GM21737 (cell line): ENCODE data around the gene APLP2.
A peak's percentile ranks its signal among the peaks of the same experiment; 100 is the strongest.

Experiments used
- ATAC-seq: cut with Tn5 transposase; IDR thresholded peaks from one replicate; pipeline ENCODE4 v1.9.1; 2021; ENCODE audit warnings: mild to moderate bottlenecking, moderate library complexity; ENCODE audit not compliant: unreplicated experiment

Gene APLP2

GRCh38 chr11:130114281-130114680 lies 44.6 kb downstream of the APLP2 start:
- no peak for ATAC-seq

GRCh38 chr11:130114726-130115125 lies 45.0 kb downstream of the APLP2 start:
- ATAC-seq, result no peak

DNA sequence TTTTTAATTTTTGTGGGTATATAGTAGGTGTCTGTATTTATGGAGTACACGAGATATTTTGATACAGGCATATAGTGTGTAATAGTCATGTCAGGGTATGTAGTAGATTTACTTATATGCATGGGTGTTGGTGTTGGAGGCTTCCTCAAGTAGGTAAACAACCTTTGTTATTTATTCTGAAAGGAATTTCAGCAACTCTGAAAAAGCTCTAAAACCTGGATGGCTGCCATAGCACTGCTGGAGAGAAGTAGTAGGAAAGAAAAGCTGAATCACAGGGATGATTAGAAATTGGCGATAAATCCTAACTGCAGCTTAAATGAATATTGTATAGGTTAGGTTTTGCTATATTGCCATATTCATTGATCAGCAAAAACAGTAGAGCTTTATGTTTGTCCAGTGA lies 45.5 kb downstream of the APLP2 start:
- ATAC-seq, result no peak

DNA sequence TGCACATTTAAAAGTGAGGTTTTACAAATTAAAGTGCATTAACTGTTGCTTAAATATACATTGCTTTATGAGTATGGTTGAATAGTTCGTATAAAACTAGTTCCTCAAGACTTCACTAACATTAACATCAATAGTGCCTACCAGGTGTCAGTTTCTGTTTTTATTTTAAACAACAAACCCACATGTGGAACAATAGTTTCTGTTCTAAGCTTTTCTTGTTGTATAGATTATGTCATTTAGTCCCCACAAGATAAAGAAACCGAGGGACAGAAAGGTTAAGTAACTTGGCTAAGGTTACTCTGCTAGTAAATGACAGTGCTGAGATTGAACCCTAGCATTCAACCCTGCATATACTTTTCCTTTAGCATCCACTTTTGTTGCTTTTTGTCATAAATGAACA lies 48.5 kb downstream of the APLP2 start:
- ATAC-seq, result peak; percentile 72

GRCh38 chr11:130118636-130119387 lies 49.1 kb downstream of the APLP2 start:
- peak; percentile 66 for ATAC-seq

DNA sequence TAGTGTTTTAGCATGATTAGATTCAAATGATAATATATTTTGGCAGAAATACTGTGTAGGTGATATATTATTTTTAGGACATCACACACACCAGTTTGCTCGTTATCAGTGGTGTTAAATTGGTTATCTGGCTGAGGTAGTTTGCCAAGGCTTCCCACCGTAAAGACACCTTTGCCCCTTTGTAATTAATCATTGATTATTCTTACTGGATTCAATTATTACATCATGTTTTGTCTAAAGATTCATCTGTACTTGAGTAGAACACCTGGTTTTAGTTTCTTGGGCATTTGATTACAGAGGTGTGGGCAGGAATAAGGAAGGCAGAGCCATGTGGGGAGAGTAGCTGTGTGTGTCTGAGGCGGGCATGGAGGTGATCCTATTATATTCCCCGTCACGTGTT lies 50.4 kb downstream of the APLP2 start:
- ATAC-seq, result no peak

DNA sequence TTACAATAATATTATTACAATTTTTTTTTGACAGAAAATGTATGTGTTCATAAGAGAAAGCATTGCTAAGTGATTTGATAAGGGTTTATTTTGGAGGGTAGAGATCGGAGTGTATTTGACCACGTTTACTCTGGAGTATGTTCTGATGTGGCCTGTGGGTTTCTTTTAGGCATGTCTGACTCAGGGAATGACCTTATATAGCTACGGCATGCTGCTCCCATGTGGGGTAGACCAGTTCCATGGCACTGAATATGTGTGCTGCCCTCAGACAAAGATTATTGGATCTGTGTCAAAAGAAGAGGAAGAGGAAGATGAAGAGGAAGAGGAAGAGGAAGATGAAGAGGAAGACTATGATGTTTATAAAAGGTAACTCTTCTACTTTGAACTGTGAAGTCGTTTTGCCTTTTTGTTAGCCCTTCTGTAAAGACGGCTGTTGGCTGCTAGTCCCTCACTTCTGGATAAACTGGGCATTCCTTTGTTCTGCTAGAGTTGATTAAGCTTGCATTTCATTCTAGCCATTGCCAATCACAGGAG lies 51.8 kb downstream of the APLP2 start:
- no peak for ATAC-seq

GRCh38 chr11:130122141-130122575 lies 52.5 kb downstream of the APLP2 start:
- no peak for ATAC-seq

- no peak for ATAC-seq
Observed at GRCh38 chr11:130123414-130124040, 53.8 kb downstream of the APLP2 start.

- no peak for ATAC-seq
Observed at GRCh38 chr11:130124096-130124495, 54.4 kb downstream of the APLP2 start.

- ATAC-seq, result no peak
Observed at GRCh38 chr11:130125638-130126037, 55.9 kb downstream of the APLP2 start.

DNA sequence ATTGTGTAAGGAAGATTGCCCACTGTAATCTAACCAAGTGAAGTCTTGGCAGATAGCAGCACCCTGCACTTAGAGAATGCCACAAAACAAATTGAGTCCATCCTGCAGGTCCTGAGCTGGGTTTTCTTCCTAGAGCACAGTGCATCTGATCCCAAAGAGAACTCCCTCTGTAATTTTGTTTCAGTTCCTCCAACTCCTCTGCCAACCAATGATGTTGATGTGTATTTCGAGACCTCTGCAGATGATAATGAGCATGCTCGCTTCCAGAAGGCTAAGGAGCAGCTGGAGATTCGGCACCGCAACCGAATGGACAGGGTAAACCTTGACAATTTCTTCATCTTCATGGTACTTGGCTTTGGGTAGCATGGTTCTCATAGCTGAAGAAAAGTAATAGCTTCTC lies 56.8 kb downstream of the APLP2 start:
- ATAC-seq, result no peak

- ATAC-seq, result no peak
Observed at GRCh38 chr11:130127509-130127908, 57.8 kb downstream of the APLP2 start.

DNA sequence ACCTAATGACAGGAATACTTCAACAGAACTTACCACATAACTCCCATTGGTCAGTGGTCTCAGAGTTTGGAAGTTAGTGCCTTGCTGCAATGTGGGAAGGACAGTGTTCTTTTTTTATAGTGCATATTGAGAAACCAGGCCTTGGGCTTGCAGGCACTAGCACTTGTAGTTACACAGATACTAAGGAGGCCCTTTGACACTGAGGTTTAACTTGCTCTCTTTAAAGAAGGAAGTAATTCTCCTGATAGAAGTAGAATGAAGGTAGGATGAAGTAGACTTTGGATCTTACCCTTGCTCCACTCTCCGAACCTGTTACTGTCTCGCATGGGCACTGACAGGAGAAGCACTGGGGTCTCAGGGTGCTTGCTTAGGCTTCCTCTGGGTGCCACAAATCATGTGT lies 58.9 kb downstream of the APLP2 start:
- no peak for ATAC-seq

- ATAC-seq, result no peak
Observed at GRCh38 chr11:130129922-130130321, 60.2 kb downstream of the APLP2 start.

DNA sequence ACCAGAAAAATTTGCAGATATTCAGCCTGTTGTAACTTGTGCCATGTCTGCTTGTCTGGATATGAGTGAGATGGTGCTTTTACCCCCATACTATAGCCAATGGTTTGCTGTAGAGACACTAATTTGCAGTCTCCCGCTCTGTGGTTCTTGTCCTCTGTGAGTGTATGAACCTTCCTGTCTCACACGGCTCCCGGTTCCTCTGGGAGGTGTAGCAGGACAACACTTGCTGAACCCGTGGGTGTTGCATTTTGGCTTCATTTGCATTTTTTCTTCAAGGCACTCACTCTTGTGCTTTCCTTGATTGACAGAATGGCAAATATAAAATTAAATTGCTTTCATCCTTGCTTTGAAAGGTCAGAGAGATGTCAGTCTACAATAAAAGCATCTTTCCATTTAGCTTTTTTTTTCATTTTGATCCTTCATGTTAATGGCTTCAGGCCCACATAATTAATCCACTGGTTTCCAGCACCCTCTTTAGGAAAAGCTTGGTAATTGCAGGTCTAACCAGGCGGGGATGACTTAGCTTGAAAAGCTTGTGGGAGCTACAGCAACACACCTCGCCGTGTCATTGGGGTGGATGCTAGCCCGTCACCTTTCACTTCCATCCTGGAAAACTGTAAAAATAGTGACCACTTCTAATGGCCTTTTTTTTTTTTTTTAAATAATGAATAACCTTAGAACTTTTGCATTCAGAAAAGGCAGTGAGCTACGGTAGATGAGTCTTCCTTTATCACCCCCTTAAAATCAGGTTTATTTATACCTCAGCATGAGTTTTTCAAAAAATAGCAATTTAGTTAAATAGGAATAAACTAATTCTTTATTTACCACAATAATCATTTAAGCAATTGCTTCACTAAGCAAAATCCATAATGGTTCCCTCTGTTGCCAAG lies 62.5 kb downstream of the APLP2 start:
- no peak for ATAC-seq

GRCh38 chr11:130133716-130134115 lies 64.0 kb downstream of the APLP2 start:
- no peak for ATAC-seq

DNA sequence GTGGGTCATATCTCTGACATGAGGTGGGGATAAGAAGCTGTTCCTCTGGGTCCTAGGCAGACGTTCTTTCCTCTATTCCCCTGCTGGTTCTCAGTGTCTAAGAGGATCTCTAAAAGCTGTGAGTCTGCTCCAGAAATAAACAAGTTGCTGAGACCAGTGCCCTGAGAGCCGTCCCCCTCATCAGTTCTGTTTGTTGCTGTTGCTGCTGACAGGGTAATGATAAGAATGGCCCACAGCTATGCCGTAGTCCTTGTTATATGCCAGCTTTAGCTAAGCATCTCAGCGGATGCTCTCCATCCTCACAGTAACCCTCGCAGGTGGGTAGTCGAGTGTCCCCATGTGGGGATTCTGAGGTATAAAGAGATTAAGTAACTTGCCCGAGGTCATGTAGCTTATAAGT lies 66.4 kb downstream of the APLP2 start:
- no peak for ATAC-seq

DNA sequence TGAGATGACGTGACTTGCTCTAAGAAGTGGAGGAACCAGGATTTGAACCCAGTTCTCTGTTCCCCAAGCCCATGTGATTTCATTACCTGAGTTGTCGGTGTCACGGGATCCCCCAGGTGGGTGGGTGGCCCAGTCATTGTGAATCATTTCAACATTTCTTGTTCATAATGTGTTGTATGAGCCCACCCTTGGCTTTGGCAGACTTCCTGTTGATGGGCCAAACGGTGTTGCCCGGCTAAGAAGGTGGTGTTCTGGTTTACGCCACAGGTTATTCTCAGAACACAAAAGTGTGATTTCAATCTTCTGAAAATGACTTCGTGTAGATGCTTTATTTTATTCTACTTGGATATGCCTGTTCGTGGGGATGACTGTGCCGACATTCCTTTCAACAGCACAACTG lies 68.3 kb downstream of the APLP2 start:
- no peak for ATAC-seq

- no peak for ATAC-seq
Observed at GRCh38 chr11:130139401-130139800, 69.7 kb downstream of the APLP2 start.

DNA sequence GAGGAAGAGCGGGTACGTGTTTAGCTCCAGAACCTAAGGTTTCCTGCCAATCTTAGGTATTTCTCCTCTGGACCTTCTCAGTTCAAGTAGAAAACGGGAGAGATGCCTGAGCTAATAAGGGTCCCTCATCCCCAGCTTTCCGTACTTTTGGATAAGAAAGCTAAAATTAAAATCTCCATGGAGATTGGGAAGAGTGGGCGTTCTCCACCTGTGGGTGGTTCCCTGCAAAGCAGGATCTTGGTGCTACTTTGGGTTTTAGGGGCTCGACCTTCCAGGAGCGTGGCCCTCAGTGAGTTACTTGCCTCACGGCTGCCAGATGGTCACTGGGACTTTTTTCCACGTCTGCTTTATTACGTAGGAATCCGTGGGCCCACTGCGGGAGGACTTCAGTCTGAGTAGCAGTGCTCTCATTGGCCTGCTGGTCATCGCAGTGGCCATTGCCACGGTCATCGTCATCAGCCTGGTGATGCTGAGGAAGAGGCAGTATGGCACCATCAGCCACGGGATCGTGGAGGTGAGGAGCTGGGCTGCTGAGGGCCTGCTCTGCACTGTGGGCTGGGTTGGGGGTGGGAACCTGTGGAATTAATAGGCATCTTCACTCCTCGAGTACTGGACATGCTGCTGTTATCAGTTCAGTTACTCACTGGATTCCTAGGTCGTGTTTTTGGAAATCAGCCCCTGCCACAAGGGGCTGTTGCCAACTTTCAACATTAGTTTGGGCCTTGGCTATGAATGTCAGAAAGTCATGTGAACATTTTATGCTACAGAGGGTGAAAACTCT lies 72.1 kb downstream of the APLP2 start:
- no peak for ATAC-seq
